Activated CD4-positive, alpha-beta T cell treated with anti-CD3 and anti-CD28 coated beads, Interleukin-2, amount 50 U/mL, for 4 hours (primary cell): ENCODE results near the gene HELZ.
"Not testable (repeated sequence)": the region's sequence is repeated elsewhere in the genome, so short reads cannot be mapped to it uniquely, and the experiment has no call there.

Experiments
- DNase-seq, 2 experiments: peaks; one replicate each; pipeline ENCODE4 v3.0.0-alpha.2; 2020

HELZ gene

DNA sequence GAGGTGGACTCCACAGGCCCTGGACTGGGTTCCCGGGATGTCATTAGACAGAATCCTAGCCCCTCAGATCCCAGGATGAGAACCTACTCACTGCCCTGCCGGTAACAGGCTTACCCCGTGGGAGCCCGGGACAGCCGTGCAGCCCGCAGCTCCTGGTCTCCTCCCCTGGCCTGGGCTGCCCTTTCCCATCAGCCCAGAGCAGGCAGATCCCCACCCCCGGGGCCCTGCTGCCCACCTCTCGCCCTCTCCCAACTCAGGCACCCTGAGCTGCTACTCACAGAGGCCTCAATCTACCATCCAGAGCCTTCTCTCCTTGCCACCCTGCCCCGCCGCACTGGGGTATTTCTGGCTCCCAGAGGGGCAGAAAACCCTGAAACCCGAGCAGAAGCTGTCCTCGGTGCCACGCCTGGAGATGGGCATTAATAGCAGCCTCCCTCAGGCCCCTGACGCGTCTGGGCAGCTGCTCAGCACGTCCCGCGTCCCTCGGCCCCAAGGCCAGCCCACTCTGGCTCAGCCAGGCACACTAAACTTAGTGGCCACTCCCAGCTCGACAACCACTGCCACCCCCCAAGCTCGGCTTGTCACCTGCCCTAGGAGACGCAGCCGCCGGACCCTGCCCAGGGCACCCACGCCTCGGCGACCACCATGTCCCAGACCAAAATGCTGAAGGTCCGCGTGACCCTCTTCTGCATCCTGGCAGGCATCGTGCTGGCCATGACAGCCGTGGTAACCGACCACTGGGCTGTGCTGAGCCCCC is 200.8 kb downstream of the HELZ start, which contains the start of gene CACNG1:
TSS of gene CACNG1 (plus strand) at position 539 of the 757 bp plus-strand sequence. CDS start at position 646, 107 bp downstream.
- DNase-seq = no peak

GRCh38 chr17:67043283-67043682 is 201.7 kb downstream of the HELZ start:
- DNase-seq = no peak

DNA sequence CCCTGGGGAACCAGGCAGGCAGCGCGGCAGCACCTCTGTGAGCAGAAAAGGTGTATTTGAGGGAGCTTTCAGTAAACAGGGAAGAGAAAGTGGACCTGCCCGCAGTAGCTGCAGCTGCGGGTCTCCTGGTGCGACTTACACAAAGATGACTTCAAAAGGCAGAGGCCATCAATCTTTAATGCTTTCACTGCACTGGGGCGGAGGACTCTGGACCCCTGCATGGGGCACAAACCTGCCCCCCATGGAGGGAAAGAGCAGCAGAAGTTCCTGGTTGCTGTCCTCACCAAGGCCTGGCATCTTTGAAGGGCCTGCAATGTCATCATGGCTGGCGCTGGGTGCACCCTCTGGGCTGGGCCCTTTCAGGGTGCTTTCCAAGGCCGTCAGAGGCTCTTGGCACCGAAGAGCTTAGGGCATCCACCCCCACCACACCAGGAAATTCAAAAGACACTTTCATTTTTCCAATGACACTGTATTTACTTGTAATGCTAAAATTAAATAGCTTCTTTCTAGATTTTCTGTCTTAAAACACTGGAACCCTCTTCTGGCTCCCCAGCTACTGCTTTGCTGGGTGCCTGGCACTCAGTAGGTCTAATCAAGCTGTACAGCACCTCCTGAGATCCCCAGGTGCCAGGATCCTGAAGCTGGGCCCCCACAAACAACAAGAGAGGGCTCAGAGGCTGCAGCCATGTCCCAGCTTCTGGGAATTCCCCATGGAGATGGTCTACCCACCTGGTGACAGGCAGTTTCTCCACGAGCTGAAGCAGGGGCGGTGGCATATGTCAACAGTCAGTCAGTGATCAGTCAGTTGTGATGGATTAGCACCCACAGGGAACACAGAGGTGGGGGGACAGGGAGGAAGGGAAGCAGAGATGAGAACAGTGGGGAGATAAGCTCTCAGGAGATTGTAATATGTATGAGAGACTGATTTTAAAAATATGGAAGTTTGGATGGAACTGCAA is 202.8 kb downstream of the HELZ start:
- no peak for DNase-seq

DNA sequence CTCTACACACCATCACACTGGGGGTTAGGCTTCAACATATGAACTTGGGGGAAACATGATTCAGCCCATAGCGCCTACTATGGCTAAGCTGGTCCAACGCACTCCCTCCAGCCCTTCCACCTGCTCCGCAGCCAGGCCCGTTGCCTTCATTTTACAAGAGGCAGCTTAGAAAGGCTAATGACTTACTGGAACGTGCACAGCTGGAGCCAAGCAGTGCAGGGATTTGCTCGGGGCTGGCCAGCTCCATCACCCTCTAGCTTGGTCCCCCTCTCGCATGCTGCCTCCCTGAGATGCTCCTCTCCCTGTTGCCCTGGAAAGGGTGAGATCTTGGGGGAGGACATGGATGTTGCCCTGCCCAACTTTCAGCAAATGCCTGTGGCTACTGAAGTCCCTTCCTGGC is 203.5 kb downstream of the HELZ start:
- no peak for DNase-seq

GRCh38 chr17:67041119-67041518 is 203.9 kb downstream of the HELZ start:
- DNase-seq = not testable (repeated sequence)

DNA sequence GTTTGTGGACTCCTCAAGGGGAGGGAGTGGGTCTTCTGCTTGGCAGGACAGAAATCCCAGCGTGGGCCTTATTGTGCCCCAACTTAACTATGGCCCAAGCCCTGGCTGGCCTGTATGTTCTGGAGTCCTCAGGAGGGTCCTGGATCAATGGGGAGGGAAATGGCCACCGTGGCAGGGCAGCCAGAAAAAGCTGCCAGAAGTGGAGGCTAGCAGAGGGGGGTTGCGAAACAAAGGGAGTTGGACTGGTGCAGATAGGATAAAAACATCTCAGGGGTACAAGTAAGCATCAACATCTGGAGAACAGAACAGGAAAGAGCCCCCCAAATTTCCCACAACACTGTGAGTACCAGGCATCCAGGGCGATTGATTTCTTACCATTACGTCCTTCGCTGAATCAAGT is 204.3 kb downstream of the HELZ start:
- no peak for DNase-seq

DNA sequence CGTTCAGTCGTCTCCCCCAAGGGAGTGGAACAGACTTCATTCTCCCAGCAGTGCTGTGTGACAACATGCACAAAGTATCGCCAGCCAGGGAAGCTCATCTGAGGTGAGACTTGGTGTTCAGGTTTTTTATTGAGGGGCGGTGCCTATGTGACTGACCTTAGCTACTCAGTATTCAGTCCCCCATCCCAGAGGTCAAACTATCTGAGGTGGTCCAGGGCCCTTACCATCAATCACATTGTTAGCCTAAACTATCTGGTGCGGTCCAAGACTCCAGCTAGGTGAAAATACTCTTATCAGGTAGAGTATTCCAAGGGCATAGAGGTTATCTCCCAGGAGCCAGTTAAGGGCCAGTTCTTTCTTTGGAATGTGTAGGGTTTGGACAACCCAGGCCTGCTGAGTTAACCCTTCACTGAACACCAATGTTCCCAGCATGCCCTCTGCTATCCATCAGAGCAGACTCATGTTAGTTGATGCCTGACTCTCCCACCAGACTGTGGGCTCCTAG is 206.1 kb downstream of the HELZ start:
- no peak for DNase-seq

- no peak for DNase-seq
Observed at GRCh38 chr17:67035131-67036083, 209.6 kb downstream of the HELZ start.

GRCh38 chr17:67033613-67034012 is 211.4 kb downstream of the HELZ start:
- DNase-seq = no peak

- no peak for DNase-seq
Observed at GRCh38 chr17:67032985-67033384, 212.0 kb downstream of the HELZ start.

DNA sequence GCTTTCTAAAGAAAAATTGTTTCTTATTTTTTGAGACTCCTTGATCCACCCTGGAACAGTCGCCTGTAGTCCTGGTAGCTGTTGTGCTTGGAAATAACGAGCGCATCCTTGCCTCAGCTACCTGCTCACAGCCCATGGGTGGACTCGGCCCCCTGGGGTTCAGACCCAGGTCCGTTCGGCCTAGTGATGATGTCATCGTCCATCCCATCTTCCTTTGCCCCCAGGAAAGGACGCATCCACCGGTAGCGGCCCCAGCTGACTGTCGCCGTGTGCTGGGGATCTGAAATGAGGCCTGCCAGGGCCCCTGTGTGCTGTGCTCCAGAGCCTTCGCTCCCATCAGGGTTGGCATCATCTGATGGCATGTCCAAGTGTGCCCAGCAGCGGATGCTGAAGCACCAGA is 212.6 kb downstream of the HELZ start:
- no peak for DNase-seq

DNA sequence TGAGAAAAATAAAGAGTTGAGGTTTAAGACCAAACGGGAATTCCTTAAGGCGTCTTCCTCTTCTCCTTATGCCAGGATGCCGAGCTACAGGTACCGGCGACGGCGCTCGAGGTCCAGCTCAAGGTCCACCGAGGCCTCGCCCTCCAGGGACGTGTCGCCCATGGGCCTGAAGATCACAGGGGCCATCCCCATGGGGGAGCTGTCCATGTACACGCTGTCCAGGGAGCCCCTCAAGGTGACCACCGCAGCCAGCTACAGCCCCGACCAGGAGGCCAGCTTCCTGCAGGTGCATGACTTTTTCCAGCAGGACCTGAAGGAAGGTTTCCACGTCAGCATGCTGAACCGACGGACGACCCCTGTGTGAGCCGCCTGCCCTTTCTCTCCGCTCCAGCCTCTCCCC is 214.4 kb downstream of the HELZ start:
- DNase-seq = no peak

- no peak for DNase-seq
Observed at GRCh38 chr17:67027031-67027628, 217.9 kb downstream of the HELZ start.

DNA sequence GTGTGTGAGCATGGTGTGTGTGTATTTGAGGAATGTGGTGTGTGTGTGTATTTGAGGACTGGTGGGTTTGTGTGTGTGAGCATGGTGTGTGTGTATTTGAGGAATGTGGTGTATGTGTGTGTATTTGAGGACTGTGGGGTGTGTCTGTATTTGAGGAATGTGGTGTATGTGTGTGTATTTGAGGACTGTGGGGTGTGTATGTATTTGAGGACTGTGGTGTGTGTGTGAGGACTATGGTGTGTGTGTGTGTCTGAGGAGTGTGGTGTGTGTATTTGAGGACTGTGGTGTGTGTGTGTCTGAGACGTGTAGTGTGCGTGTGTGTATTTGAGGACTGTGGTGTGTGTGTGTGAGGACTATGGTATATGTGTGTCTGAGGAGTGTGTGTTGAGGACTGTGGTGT is 218.7 kb downstream of the HELZ start:
- DNase-seq = no peak

DNA sequence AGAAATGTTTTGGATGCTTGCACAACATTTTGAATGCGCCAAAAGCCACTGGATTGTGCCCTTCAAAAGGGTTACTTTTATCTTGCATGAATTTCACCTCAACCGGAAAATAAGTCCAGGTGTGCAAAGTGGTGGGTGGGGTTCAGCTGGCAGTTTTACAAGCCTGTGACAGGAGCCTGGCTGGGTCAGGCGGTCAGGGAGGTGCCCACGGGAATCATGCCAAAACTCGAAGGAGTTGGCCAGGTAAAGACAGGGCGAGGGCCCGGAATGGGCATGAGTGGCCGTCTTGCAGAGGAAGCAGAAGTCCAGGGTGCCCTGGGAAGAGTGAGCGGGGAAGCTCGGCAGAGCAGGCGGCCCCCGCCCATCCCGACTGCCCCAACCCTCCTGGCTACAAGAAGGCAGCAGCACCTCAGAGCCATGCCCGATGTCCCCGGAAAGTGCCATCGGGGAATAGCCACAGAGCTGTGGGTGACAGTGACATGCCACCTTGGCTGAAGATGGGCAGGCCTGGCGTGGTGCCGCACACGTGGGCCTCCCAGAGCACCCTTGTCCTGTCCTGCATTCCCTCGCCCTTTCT is 219.7 kb downstream of the HELZ start:
- no peak for DNase-seq

GRCh38 chr17:67024736-67025135 is 220.3 kb downstream of the HELZ start:
- no peak for DNase-seq

DNA sequence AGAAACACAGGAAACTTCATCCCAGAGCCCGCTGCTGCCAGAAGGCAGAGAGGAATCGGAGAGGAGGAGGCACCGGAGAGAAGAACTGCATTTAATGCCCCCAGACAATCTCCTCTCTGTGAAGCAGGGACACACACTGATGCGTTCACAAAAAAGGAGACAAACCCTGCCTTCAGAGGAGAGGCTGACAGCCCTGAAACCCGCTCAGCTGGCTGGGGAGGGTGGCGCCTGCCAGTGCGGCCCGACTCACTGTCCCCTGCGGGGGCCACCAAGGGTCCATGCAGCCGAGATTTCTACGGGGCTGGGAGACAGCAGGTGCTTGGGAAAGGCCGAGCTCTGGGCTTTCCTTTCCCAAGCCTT is 222.6 kb downstream of the HELZ start:
- no peak for DNase-seq

- no peak for DNase-seq
Observed at GRCh38 chr17:67021743-67022450, 223.1 kb downstream of the HELZ start.

- no peak for DNase-seq
Observed at GRCh38 chr17:67021196-67021595, 223.8 kb downstream of the HELZ start.
